GM12864 (cell line): Measurements from ENCODE around the gene PRDM4.

Experiments used
- DNase-seq: peaks from one replicate; pipeline ENCODE4 v3.0.0-alpha.2; 2011; ENCODE audit warnings: low read depth
- H3K4me3 ChIP-seq: 2 replicates; pipeline ENCODE4 v1.5.1; 2011; ENCODE audit warnings: mild to moderate bottlenecking, low read depth, low read length, control low read depth
- TF ChIP-seq, protein P1 (sequence below): IDR thresholded peaks from 2 replicates; pipeline ENCODE4 v1.5.1; 2011; ENCODE audit warnings: low read depth, mild to moderate bottlenecking, moderate library complexity, low read length, control low read depth, inconsistent platforms; ENCODE audit errors: missing control alignments

PRDM4 gene

DNA sequence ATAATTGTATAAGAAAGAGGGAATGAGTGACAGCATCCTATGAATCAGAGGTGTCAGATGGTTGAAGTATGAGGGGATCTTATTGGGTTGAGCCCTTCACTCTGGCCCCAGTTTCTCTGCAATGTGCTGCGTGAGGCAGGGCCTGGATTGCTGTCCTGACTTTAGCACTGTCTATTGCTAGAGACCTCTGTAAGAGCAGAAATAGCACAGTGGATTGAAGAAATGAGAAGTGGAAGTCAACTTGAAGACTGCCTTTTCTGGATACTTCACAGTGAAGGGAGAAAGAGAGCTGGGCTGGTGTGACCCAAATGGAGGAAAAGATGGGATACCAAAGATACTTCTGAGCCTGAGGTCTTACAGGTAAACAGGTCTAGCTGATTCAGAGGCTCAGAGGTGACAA is 19.4 kb upstream of the PRDM4 start:
- no peak overlapping the region for H3K4me3 ChIP-seq
- TF ChIP-seq, protein P1, sequence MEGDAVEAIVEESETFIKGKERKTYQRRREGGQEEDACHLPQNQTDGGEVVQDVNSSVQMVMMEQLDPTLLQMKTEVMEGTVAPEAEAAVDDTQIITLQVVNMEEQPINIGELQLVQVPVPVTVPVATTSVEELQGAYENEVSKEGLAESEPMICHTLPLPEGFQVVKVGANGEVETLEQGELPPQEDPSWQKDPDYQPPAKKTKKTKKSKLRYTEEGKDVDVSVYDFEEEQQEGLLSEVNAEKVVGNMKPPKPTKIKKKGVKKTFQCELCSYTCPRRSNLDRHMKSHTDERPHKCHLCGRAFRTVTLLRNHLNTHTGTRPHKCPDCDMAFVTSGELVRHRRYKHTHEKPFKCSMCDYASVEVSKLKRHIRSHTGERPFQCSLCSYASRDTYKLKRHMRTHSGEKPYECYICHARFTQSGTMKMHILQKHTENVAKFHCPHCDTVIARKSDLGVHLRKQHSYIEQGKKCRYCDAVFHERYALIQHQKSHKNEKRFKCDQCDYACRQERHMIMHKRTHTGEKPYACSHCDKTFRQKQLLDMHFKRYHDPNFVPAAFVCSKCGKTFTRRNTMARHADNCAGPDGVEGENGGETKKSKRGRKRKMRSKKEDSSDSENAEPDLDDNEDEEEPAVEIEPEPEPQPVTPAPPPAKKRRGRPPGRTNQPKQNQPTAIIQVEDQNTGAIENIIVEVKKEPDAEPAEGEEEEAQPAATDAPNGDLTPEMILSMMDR: no peak
- DNase-seq: no peak

DNA sequence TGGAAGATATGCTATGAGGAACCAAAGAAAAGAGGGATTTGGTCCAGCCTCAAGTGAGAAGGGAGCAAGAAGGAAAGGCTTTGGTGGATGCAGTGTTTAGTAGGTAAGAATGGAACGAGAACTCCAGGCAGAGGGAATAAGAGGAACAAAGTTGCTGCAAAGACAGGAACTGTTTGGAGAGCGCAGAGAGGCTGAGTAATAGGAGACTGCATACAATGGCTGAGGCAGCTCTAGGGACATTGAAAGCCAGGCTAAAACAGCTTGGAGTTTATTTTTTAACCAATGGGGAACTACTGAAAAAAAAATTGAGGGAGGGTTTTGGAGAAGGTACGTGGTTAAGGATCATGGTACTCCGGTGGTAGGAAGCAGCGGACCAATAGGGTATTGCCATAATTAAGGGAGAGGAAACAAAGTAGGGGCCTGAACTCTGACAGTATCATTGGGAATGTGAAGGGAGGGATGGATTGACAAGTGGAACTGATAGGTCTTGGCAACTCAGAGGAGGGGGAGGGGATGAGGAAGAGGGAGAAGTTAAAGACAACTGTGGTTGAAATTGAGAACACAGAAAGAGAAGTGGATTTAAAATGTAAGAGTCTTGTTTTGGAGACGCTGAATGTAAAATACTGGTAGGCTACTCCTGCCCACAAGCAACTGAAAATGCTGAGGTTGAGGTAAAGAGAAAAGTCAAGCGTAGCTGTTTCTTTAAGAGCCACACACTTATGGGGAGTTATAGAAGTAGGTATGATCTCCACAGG is 18.3 kb upstream of the PRDM4 start:
- DNase-seq: peak; percentile 75
- TF ChIP-seq, protein P1: no peak
- H3K4me3 ChIP-seq: no peak overlapping the region

DNA sequence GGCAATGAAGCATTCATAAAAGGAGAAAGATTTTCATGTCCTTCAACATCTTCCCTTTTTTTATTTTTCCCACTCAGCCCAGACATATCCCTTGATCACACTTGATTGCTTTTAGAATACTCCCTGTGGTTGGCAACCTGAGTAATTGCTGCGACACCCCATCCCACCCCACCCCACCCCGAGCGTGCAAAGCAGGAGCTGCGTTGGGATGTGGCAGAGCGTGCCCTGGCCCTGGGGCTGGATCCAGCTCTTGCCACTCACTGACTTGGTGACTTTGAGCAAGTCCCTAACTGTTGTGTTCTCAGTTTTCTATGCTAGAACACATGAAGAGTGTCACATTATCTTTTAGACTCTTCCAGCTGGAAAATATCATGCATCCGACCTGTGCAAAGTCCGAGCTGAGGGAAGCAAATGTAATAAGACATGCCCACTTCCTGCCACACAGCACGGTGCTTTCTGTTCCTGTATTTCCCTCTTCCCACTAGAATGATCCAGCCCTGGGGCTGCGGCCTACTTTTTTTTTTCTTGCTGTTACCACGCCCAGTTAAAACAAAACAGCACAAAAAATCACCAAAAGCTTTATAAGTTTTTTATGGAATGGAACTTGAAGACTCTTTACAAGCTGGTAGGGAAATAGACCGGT is 17.6 kb upstream of the PRDM4 start:
- no peak overlapping the region for H3K4me3 ChIP-seq
- TF ChIP-seq, protein P1: no peak
- no peak for DNase-seq

DNA sequence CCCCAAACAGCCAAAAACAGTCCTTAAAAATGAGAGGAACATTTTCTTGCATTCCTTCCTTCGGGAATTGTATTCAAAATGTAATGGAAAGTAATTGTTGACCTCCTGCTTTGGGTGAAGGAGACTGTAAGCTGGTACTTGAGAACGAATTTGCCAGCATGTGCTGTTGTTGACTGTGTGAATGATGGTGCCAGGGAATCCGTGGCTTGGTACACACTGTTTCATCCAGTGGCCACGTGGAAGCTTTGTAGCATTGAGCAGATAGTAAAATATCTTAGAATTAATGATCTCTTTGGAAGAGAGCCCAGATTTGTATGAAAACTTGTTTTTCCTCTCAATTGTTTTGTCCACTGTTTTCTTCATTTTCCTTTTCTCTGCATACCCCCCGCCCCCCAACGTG is 15.2 kb upstream of the PRDM4 start:
- no peak for DNase-seq
- H3K4me3 ChIP-seq: no peak overlapping the region
- TF ChIP-seq, protein P1: no peak

DNA sequence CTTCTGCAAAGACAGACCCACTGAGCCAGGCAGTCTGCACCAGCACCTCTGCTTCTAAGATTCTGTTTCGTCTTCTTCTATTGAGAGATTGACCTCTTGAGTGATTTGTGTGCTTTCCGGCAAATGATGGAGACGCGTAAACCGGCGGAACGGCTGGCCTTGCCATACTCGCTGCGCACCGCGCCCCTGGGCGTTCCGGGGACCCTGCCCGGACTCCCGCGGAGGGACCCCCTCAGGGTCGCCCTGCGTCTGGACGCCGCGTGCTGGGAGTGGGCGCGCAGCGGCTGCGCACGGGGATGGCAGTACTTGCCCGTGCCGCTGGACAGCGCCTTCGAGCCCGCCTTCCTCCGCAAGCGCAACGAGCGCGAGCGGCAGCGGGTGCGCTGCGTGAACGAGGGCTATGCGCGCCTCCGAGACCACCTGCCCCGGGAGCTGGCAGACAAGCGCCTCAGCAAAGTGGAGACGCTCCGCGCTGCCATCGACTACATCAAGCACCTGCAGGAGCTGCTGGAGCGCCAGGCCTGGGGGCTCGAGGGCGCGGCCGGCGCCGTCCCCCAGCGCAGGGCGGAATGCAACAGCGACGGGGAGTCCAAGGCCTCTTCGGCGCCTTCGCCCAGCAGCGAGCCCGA is 14.3 kb upstream of the PRDM4 start:
- TF ChIP-seq, protein P1: peak; percentile 15
- DNase-seq: no peak
- no peak overlapping the region for H3K4me3 ChIP-seq

DNA sequence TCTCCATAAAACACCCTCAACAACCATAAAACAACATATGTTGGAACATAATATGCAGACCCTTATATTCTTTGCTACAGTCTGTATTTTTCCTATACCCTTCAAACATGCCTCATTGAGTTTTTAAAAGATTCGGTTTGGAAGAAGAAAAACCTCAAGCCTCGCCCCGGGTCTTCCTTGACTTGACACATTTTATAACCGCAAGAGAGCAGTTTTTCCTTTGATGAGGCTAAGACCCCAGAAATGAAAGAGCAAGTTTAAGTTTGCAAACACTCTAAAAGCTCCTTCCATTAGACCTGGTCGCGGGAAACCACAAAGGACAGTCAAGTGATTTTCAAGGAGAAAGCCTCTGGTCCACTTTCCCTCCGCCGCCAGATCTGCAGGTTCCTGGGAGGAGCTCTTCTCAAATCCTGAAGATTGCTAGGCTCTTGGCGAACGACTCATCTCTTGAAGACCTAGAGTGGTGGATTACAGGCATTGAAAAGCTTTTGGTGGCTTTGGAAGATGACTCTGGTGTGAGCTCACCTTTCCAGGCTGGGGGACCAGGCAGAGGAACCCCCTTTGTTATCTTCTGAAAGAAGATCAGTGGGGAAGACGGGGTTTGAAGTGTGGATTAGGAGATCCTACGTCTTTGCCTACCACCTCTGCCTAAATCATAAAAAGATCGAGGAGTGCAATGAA is 13.6 kb upstream of the PRDM4 start, which contains the start of gene ASCL4:
ASCL4 (plus strand) TSS at position 356 of the 681 bp plus-strand sequence. CDS start 515 bp downstream, outside the sequence.
- TF ChIP-seq, protein P1: no peak
- DNase-seq: no peak
- H3K4me3 ChIP-seq: no peak within 1 kb of the TSS
